Measurements from ENCODE around the gene MED12L.

MED12L gene

GRCh38 chr3:151278230-151278629 is 192.8 kb downstream of the MED12L start, which contains the start of gene P2RY14:
Gene P2RY14 (minus strand): TSS chr3:151278542. CDS start chr3:151214316, 64,226 bp downstream.
- Histone ChIP-seq H3K9ac (ENCODE audit: low read depth, low read length) (no peak within 1 kb of the TSS), H3K9me3 (ENCODE audit: control insufficient read depth, insufficient read depth, low read length) (no peaks in the 10 kb centered on the region), H3K4me3 (ENCODE audit: low read depth, low read length) (no peak within 1 kb of the TSS), H3K36me3 (ENCODE audit: control insufficient read depth, insufficient read depth, low read length) (no peaks in the 10 kb centered on the region), H3K27me3 (ENCODE audit: control insufficient read depth, insufficient read depth, low read length) (no peaks in the 10 kb centered on the region), H3K4me1 (ENCODE audit: control insufficient read depth, insufficient read depth, low read length) (no peaks in the 10 kb centered on the region)

- Histone ChIP-seq H3K9me3 (ENCODE audit: control insufficient read depth, insufficient read depth, low read length) (no peaks in the 10 kb centered on the region), H3K9ac (ENCODE audit: low read depth, low read length) (no peak overlapping the region), H3K4me1 (ENCODE audit: control insufficient read depth, insufficient read depth, low read length) (peaks cover 2% of the 10 kb centered on the region), H3K36me3 (ENCODE audit: control insufficient read depth, insufficient read depth, low read length) (no peaks in the 10 kb centered on the region), H3K4me3 (ENCODE audit: low read depth, low read length) (no peak overlapping the region), H3K27me3 (ENCODE audit: control insufficient read depth, insufficient read depth, low read length) (no peaks in the 10 kb centered on the region)
Measured at GRCh38 chr3:151281671-151282324, 196.3 kb downstream of the MED12L start.

- Histone ChIP-seq H3K4me1 (ENCODE audit: control insufficient read depth, insufficient read depth, low read length) (peaks cover 2% of the 10 kb centered on the region), H3K9ac (ENCODE audit: low read depth, low read length) (no peak overlapping the region), H3K27me3 (ENCODE audit: control insufficient read depth, insufficient read depth, low read length) (no peaks in the 10 kb centered on the region), H3K36me3 (ENCODE audit: control insufficient read depth, insufficient read depth, low read length) (no peaks in the 10 kb centered on the region), H3K9me3 (ENCODE audit: control insufficient read depth, insufficient read depth, low read length) (no peaks in the 10 kb centered on the region), H3K4me3 (ENCODE audit: low read depth, low read length) (no peak overlapping the region)
Measured at GRCh38 chr3:151282921-151283320, 197.5 kb downstream of the MED12L start.

GRCh38 chr3:151283387-151283786 is 197.9 kb downstream of the MED12L start:
- Histone ChIP-seq H3K27me3 (ENCODE audit: control insufficient read depth, insufficient read depth, low read length) (no peaks in the 10 kb centered on the region), H3K4me1 (ENCODE audit: control insufficient read depth, insufficient read depth, low read length) (peaks cover 2% of the 10 kb centered on the region), H3K36me3 (ENCODE audit: control insufficient read depth, insufficient read depth, low read length) (no peaks in the 10 kb centered on the region), H3K9ac (ENCODE audit: low read depth, low read length) (no peak overlapping the region), H3K4me3 (ENCODE audit: low read depth, low read length) (no peak overlapping the region), H3K9me3 (ENCODE audit: control insufficient read depth, insufficient read depth, low read length) (no peaks in the 10 kb centered on the region)

GRCh38 chr3:151283907-151284461 is 198.5 kb downstream of the MED12L start:
- Histone ChIP-seq H3K4me3 (ENCODE audit: low read depth, low read length) (no peak overlapping the region), H3K9me3 (ENCODE audit: control insufficient read depth, insufficient read depth, low read length) (no peaks in the 10 kb centered on the region), H3K4me1 (ENCODE audit: control insufficient read depth, insufficient read depth, low read length) (peaks cover 2% of the 10 kb centered on the region), H3K9ac (ENCODE audit: low read depth, low read length) (no peak overlapping the region), H3K27me3 (ENCODE audit: control insufficient read depth, insufficient read depth, low read length) (no peaks in the 10 kb centered on the region), H3K36me3 (ENCODE audit: control insufficient read depth, insufficient read depth, low read length) (no peaks in the 10 kb centered on the region)

- Histone ChIP-seq H3K4me3 (ENCODE audit: low read depth, low read length) (no peak overlapping the region), H3K4me1 (ENCODE audit: control insufficient read depth, insufficient read depth, low read length) (peaks cover 2% of the 10 kb centered on the region), H3K9me3 (ENCODE audit: control insufficient read depth, insufficient read depth, low read length) (no peaks in the 10 kb centered on the region), H3K9ac (ENCODE audit: low read depth, low read length) (no peak overlapping the region), H3K36me3 (ENCODE audit: control insufficient read depth, insufficient read depth, low read length) (no peaks in the 10 kb centered on the region), H3K27me3 (ENCODE audit: control insufficient read depth, insufficient read depth, low read length) (no peaks in the 10 kb centered on the region)
Measured at GRCh38 chr3:151285940-151286339, 200.5 kb downstream of the MED12L start.

GRCh38 chr3:151289445-151289844 is 204.0 kb downstream of the MED12L start:
- no peak overlapping the region for H3K4me3 ChIP-seq (ENCODE audit: low read depth, low read length)
- no peaks in the 10 kb centered on the region for H3K9me3 ChIP-seq (ENCODE audit: control insufficient read depth, insufficient read depth, low read length)
- H3K9ac ChIP-seq (ENCODE audit: low read depth, low read length) = no peak overlapping the region
- H3K4me1 ChIP-seq (ENCODE audit: control insufficient read depth, insufficient read depth, low read length) = peaks cover 2% of the 10 kb centered on the region
- no peaks in the 10 kb centered on the region for H3K27me3 ChIP-seq (ENCODE audit: control insufficient read depth, insufficient read depth, low read length)
- H3K36me3 ChIP-seq (ENCODE audit: control insufficient read depth, insufficient read depth, low read length) = no peaks in the 10 kb centered on the region

- H3K36me3 ChIP-seq (ENCODE audit: control insufficient read depth, insufficient read depth, low read length) = no peaks in the 10 kb centered on the region
- no peaks in the 10 kb centered on the region for H3K27me3 ChIP-seq (ENCODE audit: control insufficient read depth, insufficient read depth, low read length)
- H3K4me3 ChIP-seq (ENCODE audit: low read depth, low read length) = no peak overlapping the region
Measured at GRCh38 chr3:151290673-151291072, 205.2 kb downstream of the MED12L start.

GRCh38 chr3:151293127-151293526 is 207.7 kb downstream of the MED12L start:
- H3K36me3 ChIP-seq (ENCODE audit: control insufficient read depth, insufficient read depth, low read length) = no peaks in the 10 kb centered on the region
- H3K27me3 ChIP-seq (ENCODE audit: control insufficient read depth, insufficient read depth, low read length) = no peaks in the 10 kb centered on the region
- no peak overlapping the region for H3K4me3 ChIP-seq (ENCODE audit: low read depth, low read length)
- H3K4me1 ChIP-seq (ENCODE audit: control insufficient read depth, insufficient read depth, low read length) = no peaks in the 10 kb centered on the region
- no peak overlapping the region for H3K9ac ChIP-seq (ENCODE audit: low read depth, low read length)
- H3K9me3 ChIP-seq (ENCODE audit: control insufficient read depth, insufficient read depth, low read length) = no peaks in the 10 kb centered on the region

More at GRCh38 chr3:151290673-151291072, 205.2 kb downstream of the MED12L start:
- H3K4me1 ChIP-seq (ENCODE audit: control insufficient read depth, insufficient read depth, low read length) = peaks cover 2% of the 10 kb centered on the region
- no peak overlapping the region for H3K9ac ChIP-seq (ENCODE audit: low read depth, low read length)
- no peaks in the 10 kb centered on the region for H3K9me3 ChIP-seq (ENCODE audit: control insufficient read depth, insufficient read depth, low read length)

- H3K4me1 ChIP-seq (ENCODE audit: control insufficient read depth, insufficient read depth, low read length) = no peaks in the 10 kb centered on the region
- no peaks in the 10 kb centered on the region for H3K36me3 ChIP-seq (ENCODE audit: control insufficient read depth, insufficient read depth, low read length)
- H3K9me3 ChIP-seq (ENCODE audit: control insufficient read depth, insufficient read depth, low read length) = no peaks in the 10 kb centered on the region
- no peak overlapping the region for H3K9ac ChIP-seq (ENCODE audit: low read depth, low read length)
- H3K27me3 ChIP-seq (ENCODE audit: control insufficient read depth, insufficient read depth, low read length) = no peaks in the 10 kb centered on the region
- H3K4me3 ChIP-seq (ENCODE audit: low read depth, low read length) = no peak overlapping the region
Measured at GRCh38 chr3:151296226-151296625, 210.8 kb downstream of the MED12L start.

GRCh38 chr3:151297429-151297828 is 212.0 kb downstream of the MED12L start:
- Histone ChIP-seq H3K36me3 (ENCODE audit: control insufficient read depth, insufficient read depth, low read length) (no peaks in the 10 kb centered on the region), H3K4me3 (ENCODE audit: low read depth, low read length) (no peak overlapping the region), H3K27me3 (ENCODE audit: control insufficient read depth, insufficient read depth, low read length) (no peaks in the 10 kb centered on the region), H3K4me1 (ENCODE audit: control insufficient read depth, insufficient read depth, low read length) (no peaks in the 10 kb centered on the region), H3K9me3 (ENCODE audit: control insufficient read depth, insufficient read depth, low read length) (no peaks in the 10 kb centered on the region), H3K9ac (ENCODE audit: low read depth, low read length) (no peak overlapping the region)

GRCh38 chr3:151299006-151299405 is 213.5 kb downstream of the MED12L start:
- H3K9ac ChIP-seq (ENCODE audit: low read depth, low read length) = no peak overlapping the region

More at GRCh38 chr3:151299006-151299405, 213.5 kb downstream of the MED12L start:
- no peaks in the 10 kb centered on the region for H3K27me3 ChIP-seq (ENCODE audit: control insufficient read depth, insufficient read depth, low read length)
- H3K36me3 ChIP-seq (ENCODE audit: control insufficient read depth, insufficient read depth, low read length) = no peaks in the 10 kb centered on the region
- H3K9me3 ChIP-seq (ENCODE audit: control insufficient read depth, insufficient read depth, low read length) = no peaks in the 10 kb centered on the region
- no peak overlapping the region for H3K4me3 ChIP-seq (ENCODE audit: low read depth, low read length)
- peaks cover 2% of the 10 kb centered on the region for H3K4me1 ChIP-seq (ENCODE audit: control insufficient read depth, insufficient read depth, low read length)
